OCI-LY7 (cell line): ENCODE measurements around the gene SORCS1. TPM values are rescaled to one million over a fixed set of nuclear protein-coding genes. Genes with fewer than 3 reads are reported as not detected.

ENCODE experiments used
- BruUV-seq: library from RNA; stranded (reverse); fragments of 400-500 nt; replicated peaks from 2 replicates; lab custom pipeline; 2021; lab: Mats Ljungman, UMichigan
- CTCF ChIA-PET: fragments of 300-600 bp; sonication (Branson Sonifier 250); formaldehyde crosslinking; loops from one replicate; lab custom pipeline; 2022; ENCODE audit warnings: antibody characterized with exemption; ENCODE audit not compliant: unreplicated experiment; lab: Charles Lee
- POLR2A ChIA-PET: fragments of 300-600 bp; sonication (Branson Sonifier 250); formaldehyde crosslinking; loops from one replicate; lab custom pipeline; 2022; ENCODE audit warnings: antibody characterized with exemption; lab: Charles Lee
- DNase-seq: peaks from one replicate; pipeline ENCODE4 v3.0.0-alpha.2; 2015; ENCODE audit warnings: low spot score
- H2AFZ ChIP-seq: fragments of 200-600 bp; sonication (generic), shearing (Covaris generic); 2 replicates; pipeline ENCODE4 v1.6.1; 2014; ENCODE audit warnings: mild to moderate bottlenecking, antibody characterized with exemption, low read length, moderate library complexity
- H3K27ac ChIP-seq: fragments of 200-600 bp; sonication (generic); 2 replicates; pipeline ENCODE4 v1.5.1; 2014; ENCODE audit warnings: mixed run types, low read depth, mild to moderate bottlenecking, moderate library complexity, low read length, inconsistent platforms; ENCODE audit not compliant: poor library complexity, severe bottlenecking
- H3K36me3 ChIP-seq: fragments of 200-600 bp; sonication (generic); 2 replicates; pipeline ENCODE4 v1.6.1; 2014; ENCODE audit warnings: mild to moderate bottlenecking, antibody characterized with exemption, low read length, moderate library complexity, mixed read lengths; ENCODE audit not compliant: insufficient read depth
- H3K4me1 ChIP-seq: fragments of 200-600 bp; sonication (generic); 2 replicates; pipeline ENCODE4 v1.5.1; 2014; ENCODE audit warnings: mild to moderate bottlenecking, low read length; ENCODE audit not compliant: insufficient read depth, poor library complexity, severe bottlenecking
- H3K4me2 ChIP-seq: fragments of 200-600 bp; sonication (generic); 2 replicates; pipeline ENCODE4 v1.6.1; 2014; ENCODE audit warnings: mild to moderate bottlenecking, low read length
- H3K4me3 ChIP-seq: fragments of 200-600 bp; sonication (generic); 2 replicates; pipeline ENCODE4 v1.5.1; 2014; ENCODE audit warnings: mild to moderate bottlenecking, low read depth, low read length; ENCODE audit not compliant: poor library complexity, severe bottlenecking
- H3K79me2 ChIP-seq: fragments of 200-600 bp; sonication (generic); 2 replicates; pipeline ENCODE4 v1.6.1; 2016; ENCODE audit warnings: low read depth, mild to moderate bottlenecking, low read length, moderate library complexity, mixed read lengths; ENCODE audit not compliant: insufficient read depth
- H3K9me2 ChIP-seq: fragments of 200-600 bp; sonication (generic); 2 replicates; pipeline ENCODE4 v1.6.1; 2016; ENCODE audit warnings: mild to moderate bottlenecking, low read length, mixed read lengths; ENCODE audit not compliant: insufficient read depth
- H3K9me3 ChIP-seq: fragments of 200-600 bp; sonication (generic); 2 replicates; pipeline ENCODE4 v1.6.1; 2014; ENCODE audit warnings: mild to moderate bottlenecking, mixed run types, low read length, mixed read lengths
- H4K20me1 ChIP-seq: fragments of 200-600 bp; sonication (generic); 2 replicates; pipeline ENCODE4 v1.6.1; 2014; ENCODE audit warnings: mild to moderate bottlenecking, antibody characterized with exemption, low read length, moderate library complexity, mixed read lengths; ENCODE audit not compliant: insufficient read depth
- EZH2phosphoT487 ChIP-seq: fragments of 200-600 bp; sonication (generic); IDR thresholded peaks from 2 replicates; pipeline ENCODE4 v1.6.1; 2018; ENCODE audit warnings: low read depth, borderline replicate concordance, mild to moderate bottlenecking, mixed run types, antibody characterized with exemption, low read length, moderate library complexity, mixed read lengths
- intact Hi-C: fragments of 100-400 bp; cut with micrococcal nuclease; formaldehyde crosslinking; loops from one replicate; pipeline ENCODE4 v1.10.0; 2022; ENCODE audit not compliant: unreplicated experiment
- total RNA-seq, 2 experiments: library from RNA; depleted of rRNA in 1 of 2; stranded (reverse); fragments of >200 nt in 1 of 2; shearing (Covaris generic) in 1 of 2; gene quantifications; 2 replicates each; pipeline ENCODE4 v1.2.3, GENCODE V29; 2014 to 2022
- TF ChIP-seq, protein P1 (sequence below): fragments of 200-600 bp; sonication (generic); conservative IDR thresholded peaks from 2 replicates; pipeline ENCODE4 v1.5.1; 2014; ENCODE audit warnings: mild to moderate bottlenecking, antibody characterized with exemption, low read length, moderate library complexity, mixed read lengths

The SORCS1 gene
- total RNA-seq, 2 experiments from 2014 or later = not detected

DNA sequence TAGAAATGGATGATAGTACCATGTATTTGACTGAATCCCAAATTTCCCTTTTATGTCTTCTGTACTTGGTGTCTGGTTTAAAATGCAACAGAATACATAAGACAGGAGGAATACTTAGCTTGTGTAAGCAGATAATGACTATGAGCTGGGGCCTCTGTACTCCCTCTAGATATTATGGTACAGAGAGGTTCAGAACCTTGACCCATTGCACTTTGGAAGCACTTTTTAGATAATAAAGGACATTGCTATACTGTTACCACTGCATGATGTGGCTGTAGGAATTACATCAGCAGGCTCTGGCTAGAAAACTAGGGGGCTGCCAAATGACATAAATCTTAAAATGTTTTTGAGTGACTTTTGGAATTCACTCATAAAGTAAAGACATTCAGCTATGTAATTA is 526.6 kb downstream of the SORCS1 start:
- no peaks in the 10 kb centered on the region for H3K9me2 ChIP-seq
- no peak overlapping the region for H3K4me3 ChIP-seq
- no peak overlapping the region for H3K4me2 ChIP-seq
- no peak overlapping the region for H3K27ac ChIP-seq
- DNase-seq = no peak
- BruUV-seq = no TSS peak
- TF ChIP-seq, protein P1, sequence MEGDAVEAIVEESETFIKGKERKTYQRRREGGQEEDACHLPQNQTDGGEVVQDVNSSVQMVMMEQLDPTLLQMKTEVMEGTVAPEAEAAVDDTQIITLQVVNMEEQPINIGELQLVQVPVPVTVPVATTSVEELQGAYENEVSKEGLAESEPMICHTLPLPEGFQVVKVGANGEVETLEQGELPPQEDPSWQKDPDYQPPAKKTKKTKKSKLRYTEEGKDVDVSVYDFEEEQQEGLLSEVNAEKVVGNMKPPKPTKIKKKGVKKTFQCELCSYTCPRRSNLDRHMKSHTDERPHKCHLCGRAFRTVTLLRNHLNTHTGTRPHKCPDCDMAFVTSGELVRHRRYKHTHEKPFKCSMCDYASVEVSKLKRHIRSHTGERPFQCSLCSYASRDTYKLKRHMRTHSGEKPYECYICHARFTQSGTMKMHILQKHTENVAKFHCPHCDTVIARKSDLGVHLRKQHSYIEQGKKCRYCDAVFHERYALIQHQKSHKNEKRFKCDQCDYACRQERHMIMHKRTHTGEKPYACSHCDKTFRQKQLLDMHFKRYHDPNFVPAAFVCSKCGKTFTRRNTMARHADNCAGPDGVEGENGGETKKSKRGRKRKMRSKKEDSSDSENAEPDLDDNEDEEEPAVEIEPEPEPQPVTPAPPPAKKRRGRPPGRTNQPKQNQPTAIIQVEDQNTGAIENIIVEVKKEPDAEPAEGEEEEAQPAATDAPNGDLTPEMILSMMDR = no peak
- no peak for TF ChIP-seq EZH2phosphoT487
- H2AFZ ChIP-seq = no peak overlapping the region
- H3K9me3 ChIP-seq = no peaks in the 10 kb centered on the region
- no peaks in the 10 kb centered on the region for H4K20me1 ChIP-seq
- ChIA-PET CTCF (no interaction called here), POLR2A (no interaction called here)
- H3K4me1 ChIP-seq = no peaks in the 10 kb centered on the region
- no peaks in the 10 kb centered on the region for H3K79me2 ChIP-seq
- intact Hi-C loops = no loop called here
- no peaks in the 10 kb centered on the region for H3K36me3 ChIP-seq

DNA sequence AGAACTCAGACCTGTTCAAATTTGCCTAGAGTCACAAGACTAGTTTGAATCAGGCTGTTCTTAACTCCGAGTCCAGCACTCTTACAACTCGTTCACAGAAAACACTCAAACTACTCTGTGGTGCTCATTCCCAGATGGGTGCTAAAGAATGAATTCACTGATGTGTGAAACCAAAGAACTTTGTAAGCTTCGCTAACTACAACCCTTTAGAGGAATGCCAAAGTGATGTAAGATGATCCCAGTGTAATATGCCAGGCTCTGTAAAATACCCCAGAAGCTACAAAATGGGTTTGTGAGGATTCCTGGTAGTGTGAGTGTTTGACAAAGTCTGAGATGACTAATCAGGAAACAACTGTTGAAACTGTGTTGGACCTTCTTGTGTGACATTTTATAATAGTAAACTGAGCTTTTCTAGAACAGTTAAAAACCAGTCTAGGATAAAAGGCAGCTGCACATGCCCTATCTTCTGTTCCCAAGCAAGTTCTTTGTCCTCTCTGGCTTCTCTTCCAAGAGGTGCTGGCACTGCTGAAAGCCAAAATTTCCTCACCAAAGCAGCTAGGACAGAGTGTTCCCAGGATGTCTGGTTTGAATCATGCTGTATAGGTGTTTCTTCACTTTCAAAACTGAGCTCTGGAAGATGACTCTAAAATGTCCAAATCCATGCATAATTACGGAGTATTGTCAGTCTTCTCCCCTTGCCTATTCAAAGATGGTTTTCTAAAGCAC is 527.6 kb downstream of the SORCS1 start:
- intact Hi-C loops = no loop called here
- H3K9me3 ChIP-seq = no peaks in the 10 kb centered on the region
- TF ChIP-seq, protein P1 = no peak
- TF ChIP-seq EZH2phosphoT487 = no peak
- H3K4me3 ChIP-seq = no peak overlapping the region
- no peak overlapping the region for H3K4me2 ChIP-seq
- no peaks in the 10 kb centered on the region for H3K4me1 ChIP-seq
- ChIA-PET POLR2A (no interaction called here), CTCF (no interaction called here)
- H3K9me2 ChIP-seq = no peaks in the 10 kb centered on the region
- no peaks in the 10 kb centered on the region for H3K36me3 ChIP-seq
- no TSS peak for BruUV-seq
- H4K20me1 ChIP-seq = no peaks in the 10 kb centered on the region
- no peak for DNase-seq
- H3K27ac ChIP-seq = no peak overlapping the region
- no peak overlapping the region for H2AFZ ChIP-seq
- H3K79me2 ChIP-seq = no peaks in the 10 kb centered on the region

DNA sequence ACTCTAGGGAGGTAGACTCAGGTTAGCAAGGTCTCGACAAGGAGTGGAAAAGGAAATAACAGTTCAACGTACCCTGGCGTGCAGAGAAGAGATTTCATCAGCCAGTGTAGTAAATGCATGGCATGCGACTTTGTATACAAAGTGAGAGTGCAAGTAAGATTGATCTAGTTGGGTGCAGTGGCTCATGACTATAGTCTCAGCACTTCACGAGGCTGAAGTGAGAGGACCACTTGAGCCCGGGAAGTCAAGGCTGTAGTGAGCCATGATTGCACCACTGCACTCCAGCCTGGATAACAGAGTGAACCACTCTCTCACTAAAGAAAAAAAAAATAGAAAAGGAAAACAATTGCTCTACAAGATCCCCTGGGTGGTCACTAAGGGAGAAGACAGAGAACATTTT is 528.6 kb downstream of the SORCS1 start:
- POLR2A ChIA-PET = interaction anchor here (0.6 kb wide), 1 partner anchor 617 kb away, joined by 3 read pairs; no protein-coding TSS in a partner anchor
- CTCF ChIA-PET = no interaction called here
- H4K20me1 ChIP-seq = no peaks in the 10 kb centered on the region
- no peaks in the 10 kb centered on the region for H3K9me3 ChIP-seq
- H3K36me3 ChIP-seq = no peaks in the 10 kb centered on the region
- no peaks in the 10 kb centered on the region for H3K4me1 ChIP-seq
- H3K27ac ChIP-seq = no peak overlapping the region
- no peak for TF ChIP-seq EZH2phosphoT487
- TF ChIP-seq, protein P1 = no peak
- H3K4me3 ChIP-seq = no peak overlapping the region
- H3K79me2 ChIP-seq = no peaks in the 10 kb centered on the region
- H2AFZ ChIP-seq = no peak overlapping the region
- BruUV-seq = no TSS peak
- DNase-seq = no peak
- no peaks in the 10 kb centered on the region for H3K9me2 ChIP-seq
- intact Hi-C loops = no loop called here
- no peak overlapping the region for H3K4me2 ChIP-seq
